ENCODE data around the gene GALNT9.

- TF ChIP-seq CTCF (IDR thresholded peaks at IDR 0.05; ENCODE audit: insufficient read depth, low read depth, low read length) (no peak), EZH2 (IDR thresholded peaks at IDR 0.05; ENCODE audit: insufficient read depth, low read length) (no peak)
These were observed 28.3 kb downstream of the GALNT9 start for GRCh38 chr12:132300789-132301722.

All from astrocyte (in vitro differentiated cells and primary cell).